ENCODE data around the gene VWA5B1.

The VWA5B1 gene

GRCh38 chr1:20399606-20400180, 109.0 kb downstream of the VWA5B1 start:
- 34 to 41% methylated on average over 5 of the region's 5 CpGs for WGBS, 2 experiments
- H3K27ac ChIP-seq (ENCODE audit: insufficient read depth, low read depth, low read length, poor library complexity, severe bottlenecking) = no peak overlapping the region

GRCh38 chr1:20400341-20401177, 109.9 kb downstream of the VWA5B1 start:
- no peak overlapping the region for H3K4me3 ChIP-seq (ENCODE audit: insufficient read depth, low read depth, low read length)
- H3K27me3 ChIP-seq (ENCODE audit: control insufficient read depth, insufficient read depth, low read length, poor library complexity, severe bottlenecking) = peaks cover 33% of the 10 kb centered on the region
- WGBS, 2 experiments = 71 to 74% methylated on average over 10 of the region's 10 CpGs
- no peaks in the 10 kb centered on the region for H3K9me3 ChIP-seq (ENCODE audit: control insufficient read depth, low read length)
- no peak overlapping the region for H3K27ac ChIP-seq (ENCODE audit: insufficient read depth, low read depth, low read length, poor library complexity, severe bottlenecking)
- no peaks in the 10 kb centered on the region for H3K36me3 ChIP-seq (ENCODE audit: control insufficient read depth, insufficient read depth, low read length)
- peaks cover 18% of the 10 kb centered on the region for H3K4me1 ChIP-seq (ENCODE audit: control insufficient read depth, insufficient read depth, low read length)

More at GRCh38 chr1:20399606-20400180, 109.0 kb downstream of the VWA5B1 start:
- Histone ChIP-seq H3K9me3 (ENCODE audit: control insufficient read depth, low read length) (no peaks in the 10 kb centered on the region), H3K27me3 (ENCODE audit: control insufficient read depth, insufficient read depth, low read length, poor library complexity, severe bottlenecking) (peaks cover 33% of the 10 kb centered on the region), H3K36me3 (ENCODE audit: control insufficient read depth, insufficient read depth, low read length) (no peaks in the 10 kb centered on the region), H3K4me3 (ENCODE audit: insufficient read depth, low read depth, low read length) (no peak overlapping the region), H3K4me1 (ENCODE audit: control insufficient read depth, insufficient read depth, low read length) (peaks cover 18% of the 10 kb centered on the region)

- no peak overlapping the region for H3K27ac ChIP-seq (ENCODE audit: insufficient read depth, low read depth, low read length, poor library complexity, severe bottlenecking)
- peaks cover 27% of the 10 kb centered on the region for H3K4me1 ChIP-seq (ENCODE audit: control insufficient read depth, insufficient read depth, low read length)
- 92 to 93% methylated on average over 11 of the region's 11 CpGs for WGBS, 2 experiments
- H3K9me3 ChIP-seq (ENCODE audit: control insufficient read depth, low read length) = no peaks in the 10 kb centered on the region
- H3K27me3 ChIP-seq (ENCODE audit: control insufficient read depth, insufficient read depth, low read length, poor library complexity, severe bottlenecking) = peaks cover 33% of the 10 kb centered on the region
- H3K36me3 ChIP-seq (ENCODE audit: control insufficient read depth, insufficient read depth, low read length) = no peaks in the 10 kb centered on the region
- H3K4me3 ChIP-seq (ENCODE audit: insufficient read depth, low read depth, low read length) = no peak overlapping the region
These were observed 110.8 kb downstream of the VWA5B1 start for GRCh38 chr1:20401405-20402010.

- H3K27me3 ChIP-seq (ENCODE audit: control insufficient read depth, insufficient read depth, low read length, poor library complexity, severe bottlenecking) = peaks cover 33% of the 10 kb centered on the region
- H3K4me3 ChIP-seq (ENCODE audit: insufficient read depth, low read depth, low read length) = no peak overlapping the region
- H3K27ac ChIP-seq (ENCODE audit: insufficient read depth, low read depth, low read length, poor library complexity, severe bottlenecking) = no peak overlapping the region
- 54% methylated on average over 13 of the region's 13 CpGs for WGBS, 2 experiments
- H3K36me3 ChIP-seq (ENCODE audit: control insufficient read depth, insufficient read depth, low read length) = no peaks in the 10 kb centered on the region
- H3K4me1 ChIP-seq (ENCODE audit: control insufficient read depth, insufficient read depth, low read length) = peaks cover 28% of the 10 kb centered on the region
- H3K9me3 ChIP-seq (ENCODE audit: control insufficient read depth, low read length) = no peaks in the 10 kb centered on the region
These were observed 112.1 kb downstream of the VWA5B1 start for GRCh38 chr1:20402585-20403422.

- no peaks in the 10 kb centered on the region for H3K9me3 ChIP-seq (ENCODE audit: control insufficient read depth, low read length)
- peaks cover 28% of the 10 kb centered on the region for H3K4me1 ChIP-seq (ENCODE audit: control insufficient read depth, insufficient read depth, low read length)
These were observed 112.9 kb downstream of the VWA5B1 start for GRCh38 chr1:20403423-20404145.

GRCh38 chr1:20404466-20404865, 113.8 kb downstream of the VWA5B1 start:
- Histone ChIP-seq H3K27ac (ENCODE audit: insufficient read depth, low read depth, low read length, poor library complexity, severe bottlenecking) (no peak overlapping the region), H3K27me3 (ENCODE audit: control insufficient read depth, insufficient read depth, low read length, poor library complexity, severe bottlenecking) (peaks cover 33% of the 10 kb centered on the region), H3K4me3 (ENCODE audit: insufficient read depth, low read depth, low read length) (no peak overlapping the region), H3K4me1 (ENCODE audit: control insufficient read depth, insufficient read depth, low read length) (peaks cover 28% of the 10 kb centered on the region), H3K36me3 (ENCODE audit: control insufficient read depth, insufficient read depth, low read length) (no peaks in the 10 kb centered on the region), H3K9me3 (ENCODE audit: control insufficient read depth, low read length) (no peaks in the 10 kb centered on the region)
- 43% methylated on average over 9 of the region's 9 CpGs for WGBS, 2 experiments

More at GRCh38 chr1:20403423-20404145, 112.9 kb downstream of the VWA5B1 start:
- WGBS, 2 experiments = 84 to 90% methylated on average over 8 of the region's 8 CpGs
- Histone ChIP-seq H3K27me3 (ENCODE audit: control insufficient read depth, insufficient read depth, low read length, poor library complexity, severe bottlenecking) (peaks cover 33% of the 10 kb centered on the region), H3K36me3 (ENCODE audit: control insufficient read depth, insufficient read depth, low read length) (no peaks in the 10 kb centered on the region), H3K4me3 (ENCODE audit: insufficient read depth, low read depth, low read length) (no peak overlapping the region), H3K27ac (ENCODE audit: insufficient read depth, low read depth, low read length, poor library complexity, severe bottlenecking) (no peak overlapping the region)
